K562 (cell line): ENCODE data around the gene LMO7. TPM values are rescaled to one million over a fixed set of nuclear protein-coding genes. Genes with fewer than 3 reads are reported as not detected.

ENCODE experiments used
- ATAC-seq: fragments of 200-7000 bp; cut with Tn5 transposase; 3 replicates; pipeline ENCODE4 v1.9.1; 2020; ENCODE audit warnings: moderate library complexity
- BruUV-seq: library from RNA; stranded (reverse); fragments of 400-500 nt; replicated peaks from 2 replicates; lab custom pipeline; 2021; lab: Mats Ljungman, UMichigan
- CTCF ChIA-PET: fragments of 300-600 bp; formaldehyde crosslinking; extraction: SDS; loops from one replicate; lab custom pipeline; 2021; ENCODE audit warnings: low intra/inter-chr PET ratio; lab: Yijun Ruan, JAX
- POLR2A ChIA-PET: fragments of 300-600, 350-650 bp; sonication (Branson Sonifier 250); formaldehyde crosslinking; extraction: SDS; loops from one replicate; lab custom pipeline; 2021; ENCODE audit warnings: antibody characterized with exemption, inconsistent platforms; lab: Yijun Ruan, JAX
- DNase-seq, 4 experiments: peaks; one replicate each; pipeline versions ENCODE4 v3.0.0 to v3.0.0-alpha.2; 2011 to 2018; ENCODE audit warnings: low spot score in 3 of 4, mixed read lengths in 3 of 4; ENCODE audit errors: extremely low read depth in 1 of 4
- FAIRE-seq: peaks from 2 replicates; lab custom pipeline; 2011; peaks lifted over from hg19 to GRCh38; lab: Jason Lieb, UNC
- H2AFZ ChIP-seq: 2 replicates; pipeline ENCODE4 v1.6.0; 2011; ENCODE audit warnings: low read depth, low read length, control low read depth, inconsistent platforms
- H3K27ac ChIP-seq: fragments of 200-600 bp; 3 replicates; pipeline ENCODE4 v1.8.0; 2011; ENCODE audit warnings: low read depth, mild to moderate bottlenecking, control low read depth, inconsistent platforms, low read length, moderate library complexity, mixed read lengths; ENCODE audit errors: extremely low read depth
- H3K27me3 ChIP-seq, 2 experiments: fragments of 300-600 bp in 1 of 2; 2 replicates in 1 of 2; 3 replicates in 1 of 2; pipeline versions ENCODE4 v1.6.0 to v1.8.0; 2011; ENCODE audit warnings: inconsistent platforms in 2 of 2, low read length in 2 of 2, mild to moderate bottlenecking in 1 of 2, mixed read lengths in 1 of 2, moderate library complexity in 1 of 2; ENCODE audit not compliant: control insufficient read depth in 2 of 2, insufficient read depth in 2 of 2
- H3K36me3 ChIP-seq: fragments of 300-600 bp; 3 replicates; pipeline ENCODE4 v1.8.0; 2011; ENCODE audit warnings: mild to moderate bottlenecking, low read length, inconsistent platforms; ENCODE audit not compliant: control insufficient read depth, insufficient read depth
- H3K4me1 ChIP-seq, 2 experiments: fragments of 200-600 bp in 1 of 2; replicated peaks in 1 of 2; 2 replicates in 1 of 2; 3 replicates in 1 of 2; pipeline versions ENCODE4 v1.5.1 to v1.8.0; 2011; ENCODE audit warnings: inconsistent platforms in 2 of 2, low read length in 2 of 2, mild to moderate bottlenecking in 1 of 2, mixed read lengths in 1 of 2, moderate library complexity in 1 of 2; ENCODE audit not compliant: control insufficient read depth in 2 of 2, insufficient read depth in 2 of 2
- H3K4me2 ChIP-seq: 2 replicates; pipeline ENCODE4 v1.6.1; 2011; ENCODE audit warnings: low read length, control low read depth, inconsistent platforms, mixed read lengths; ENCODE audit not compliant: insufficient read depth
- H3K4me3 ChIP-seq: fragments of 200-600 bp; sonication (generic), shearing (Covaris generic); 2 replicates; pipeline ENCODE4 v1.5.1; 2016; ENCODE audit warnings: control low read depth, inconsistent platforms
- H3K79me2 ChIP-seq: fragments of 200-600 bp; 3 replicates; pipeline ENCODE4 v1.8.0; 2011; ENCODE audit warnings: low read length, inconsistent platforms; ENCODE audit not compliant: control insufficient read depth, insufficient read depth
- H3K9ac ChIP-seq, 2 experiments: 2 replicates each; pipeline versions ENCODE4 v1.6.0 to v1.6.1; 2011; ENCODE audit warnings: low read depth in 2 of 2, low read length in 2 of 2, control low read depth in 1 of 2, inconsistent platforms in 1 of 2, mild to moderate bottlenecking in 1 of 2, mixed read lengths in 1 of 2; ENCODE audit not compliant: insufficient read depth in 1 of 2
- H3K9me1 ChIP-seq: one replicate; pipeline ENCODE4 v1.6.0; 2011; ENCODE audit warnings: inconsistent platforms, mild to moderate bottlenecking, low read length, moderate library complexity; ENCODE audit not compliant: control insufficient read depth, insufficient read depth
- H3K9me3 ChIP-seq: replicated peaks from 2 replicates; pipeline ENCODE4 v1.5.1; 2011; ENCODE audit warnings: low read depth, low read length, inconsistent platforms; ENCODE audit not compliant: control insufficient read depth, insufficient read depth
- H4K20me1 ChIP-seq: replicated peaks from 2 replicates; pipeline ENCODE4 v1.6.1; 2011; ENCODE audit warnings: low read length, inconsistent platforms, mixed read lengths; ENCODE audit not compliant: control insufficient read depth, insufficient read depth
- BRF2 ChIP-seq: IDR thresholded peaks from 3 replicates; pipeline ENCODE4 v1.6.1; 2011; ENCODE audit warnings: borderline replicate concordance, mild to moderate bottlenecking; ENCODE audit not compliant: insufficient read length, insufficient read depth
- CBFA2T3 ChIP-seq: fragments of 450-650 bp; IDR thresholded peaks from 2 replicates; pipeline ENCODE4 v1.6.1; 2017
- CBX3 ChIP-seq, 2 experiments: IDR thresholded peaks; 1 replicate in 1 of 2; 2 replicates in 1 of 2; pipeline ENCODE4 v1.6.1; 2012; ENCODE audit warnings: inconsistent platforms in 2 of 2, low read length in 2 of 2, borderline replicate concordance in 1 of 2, control low read depth in 1 of 2
- E2F6 ChIP-seq, 2 experiments: IDR thresholded peaks; 2 replicates each; pipeline ENCODE4 v1.6.1; 2011; ENCODE audit warnings: borderline replicate concordance in 1 of 2, control low read depth in 1 of 2, low read depth in 1 of 2, low read length in 1 of 2, mild to moderate bottlenecking in 1 of 2, mixed read lengths in 1 of 2, moderate library complexity in 1 of 2; ENCODE audit not compliant: insufficient read depth in 1 of 2, insufficient read length in 1 of 2, poor library complexity in 1 of 2, severe bottlenecking in 1 of 2; ENCODE audit errors: extremely low read depth in 1 of 2
- ETS2 ChIP-seq: IDR thresholded peaks from 2 replicates; pipeline ENCODE4 v1.6.1; 2016; ENCODE audit warnings: borderline replicate concordance, missing genetic modification characterization, mild to moderate bottlenecking, moderate library complexity, missing compliant biosample characterization; ENCODE audit not compliant: poor library complexity, severe bottlenecking
- HDAC2 ChIP-seq: fragments of 450-650 bp; IDR thresholded peaks from 2 replicates; pipeline ENCODE4 v1.6.1; 2016; ENCODE audit warnings: mild to moderate bottlenecking
- MAX ChIP-seq: sonication (generic); formaldehyde crosslinking; IDR thresholded peaks from 2 replicates; pipeline ENCODE4 v1.9.0; 2022; ENCODE audit warnings: mild to moderate bottlenecking, missing genetic modification reagents
- MLLT1 ChIP-seq, 2 experiments: fragments of 450-650 bp; IDR thresholded peaks; 2 replicates each; pipeline ENCODE4 v1.6.1; 2016
- NELFE ChIP-seq: IDR thresholded peaks from 2 replicates; pipeline ENCODE4 v1.6.1; 2011; ENCODE audit warnings: mild to moderate bottlenecking; ENCODE audit not compliant: insufficient read depth, insufficient read length
- PCBP1 ChIP-seq: fragments of 200-400 bp; formaldehyde crosslinking; IDR thresholded peaks from 2 replicates; pipeline ENCODE4 v1.6.1; 2018; ENCODE audit warnings: mild to moderate bottlenecking, low read depth, low read length; ENCODE audit not compliant: poor library complexity, severe bottlenecking
- PHF21A ChIP-seq: fragments of 450-650 bp; IDR thresholded peaks from 2 replicates; pipeline ENCODE4 v1.6.1; 2017; ENCODE audit warnings: low read depth, borderline replicate concordance
- POLR2G ChIP-seq: fragments of 200-400 bp; formaldehyde crosslinking; IDR thresholded peaks from 2 replicates; pipeline ENCODE4 v1.6.1; 2017; ENCODE audit warnings: low read depth, mild to moderate bottlenecking, antibody characterized with exemption, low read length, moderate library complexity
- PREB ChIP-seq: sonication (generic); formaldehyde crosslinking; IDR thresholded peaks from 2 replicates; pipeline ENCODE4 v1.8.1; 2023; ENCODE audit warnings: mild to moderate bottlenecking, missing genetic modification reagents
- RHOXF2B ChIP-seq: fragments of 250-450 bp; sonication (Bioruptor Pico); conservative IDR thresholded peaks from 2 replicates; pipeline ENCODE4 v1.5.1; 2021
- STAT5A ChIP-seq: IDR thresholded peaks from 2 replicates; pipeline ENCODE4 v1.6.1; 2012; ENCODE audit warnings: low read length, inconsistent platforms, borderline replicate concordance
- ZFP1 ChIP-seq: fragments of 450-650 bp; formaldehyde crosslinking; IDR thresholded peaks from 2 replicates; pipeline ENCODE4 v1.4.0; 2020; ENCODE audit warnings: mild to moderate bottlenecking, mixed read lengths
- ZKSCAN3 ChIP-seq: fragments of 250-450 bp; sonication (Bioruptor Pico); IDR thresholded peaks from 2 replicates; pipeline ENCODE4 v1.4.0; 2020
- ZNF23 ChIP-seq: fragments of 250-450 bp; sonication (Bioruptor Pico); IDR thresholded peaks from 2 replicates; pipeline ENCODE4 v1.4.0; 2020; ENCODE audit warnings: mild to moderate bottlenecking
- WGBS: fragments of 100-300 bp; shearing (Covaris generic); methylation state at CpG from one replicate; pipeline ENCODE4 v1.1.6; 2016; ENCODE audit warnings: low coverage, mixed read lengths; ENCODE audit not compliant: insufficient coverage; ENCODE audit errors: missing lambda C conversion rate; 5-methylcytosine and 5-hydroxymethylcytosine counted together
- in situ Hi-C: fragments of 300-500 bp; cut with MboI; formaldehyde crosslinking; loops from 4 replicates; pipeline ENCODE4 v1.15.0; 2018; ENCODE audit warnings: inconsistent platforms, mixed read lengths
- intact Hi-C: fragments of 100-400 bp; cut with micrococcal nuclease; formaldehyde crosslinking; loops from 2 replicates; pipeline ENCODE4 v1.14.2; 2022
- polyA plus RNA-seq, 8 experiments: library from polyadenylated mRNA; depleted of rRNA in 4 of 8; stranded (reverse) in 5 of 8; unstranded in 3 of 8; fragments of >200 nt; fragmentation: Nextera tagmentation in 2 of 8; fragmentation: Illumina TruSeq in 1 of 8; extraction: Ambion mirVana in 2 of 8; extraction: Trizol in 1 of 8; gene quantifications; 2 replicates each; pipeline versions ENCODE4 v1.2.1 to v1.2.3, GENCODE V29; 2011 to 2014; ENCODE audit warnings: inconsistent platforms in 1 of 8, missing spikeins in 1 of 8
- total RNA-seq, 7 experiments: library from RNA; depleted of rRNA in 6 of 7; stranded (reverse); fragments of >200 nt in 6 of 7; fragmentation: Illumina TruSeq in 2 of 7; extraction: Trizol in 2 of 7; gene quantifications; 2 replicates each; pipeline versions ENCODE4 v1.2.1 to v1.2.3, GENCODE V29; 2011 to 2021; ENCODE audit warnings: low replicate concordance in 1 of 7

LMO7 gene
- total and polyA plus RNA-seq, 9 of the 15 experiments (the other 6 are each of a cell fraction or from before 2014, with no cell fraction given): 0.42 to 4.3 (median 1.7) TPM

GRCh38 chr13:75637181-75637750 is 1.1 kb downstream of the LMO7 start:
- no peaks in the 10 kb centered on the region for H3K9me3 ChIP-seq
- intact Hi-C loops: no loop called here
- no TSS peak for BruUV-seq
- no peak overlapping the region for H2AFZ ChIP-seq
- H3K9ac ChIP-seq: no peak overlapping the region
- in situ Hi-C loops: no loop called here
- ChIA-PET POLR2A (no interaction called here), CTCF (no interaction called here)
- no peaks in the 10 kb centered on the region for H3K79me2 ChIP-seq
- no peaks in the 10 kb centered on the region for H3K9me1 ChIP-seq
- WGBS: 43% methylated on average over 9 of the region's 17 CpGs
- no peak overlapping the region for H3K27ac ChIP-seq
- ATAC-seq (no peak), DNase-seq (no peak), FAIRE-seq (no peak)
- H3K27me3 ChIP-seq: no peaks in the 10 kb centered on the region
- no peaks in the 10 kb centered on the region for H3K36me3 ChIP-seq
- H3K4me3 ChIP-seq: no peak overlapping the region
- H4K20me1 ChIP-seq: no peaks in the 10 kb centered on the region
- H3K4me1 ChIP-seq: peaks cover 0 to 15% of the 10 kb centered on the region in 2 experiments; a peak in 2 of 5 replicates
- no peak overlapping the region for H3K4me2 ChIP-seq
- TF ChIP-seq ZFP1: no peak
- TF ChIP-seq HDAC2: no peak
- TF ChIP-seq ZNF23 (CRISPR knock-in tag): no peak
- TF ChIP-seq CBFA2T3: no peak
- no peak for TF ChIP-seq RHOXF2B
- TF ChIP-seq PREB (CRISPR knock-in tag): no peak
- TF ChIP-seq BRF2: no peak
- no peak for TF ChIP-seq CBX3 (IDR thresholded peaks at IDR 0.05; ENCODE audit: borderline replicate concordance in 1 of 2, low read length in 2 of 2)
- no peak for TF ChIP-seq ZKSCAN3 (CRISPR knock-in tag)
- TF ChIP-seq NELFE: no peak
- no peak for TF ChIP-seq ETS2
- no peak for TF ChIP-seq MLLT1 (IDR thresholded peaks at IDR 0.05)
- no peak for TF ChIP-seq STAT5A
- no peak for TF ChIP-seq PHF21A
- TF ChIP-seq PCBP1: no peak
- no peak for TF ChIP-seq POLR2G
- no peak for TF ChIP-seq MAX
- no peak for TF ChIP-seq E2F6 (IDR thresholded peaks at IDR 0.05; ENCODE audit: borderline replicate concordance in 1 of 2, extremely low read depth in 1 of 2, insufficient read depth in 1 of 2, insufficient read length in 1 of 2, low read depth in 1 of 2, low read length in 1 of 2, poor library complexity in 1 of 2, severe bottlenecking in 1 of 2)
